Measurements from ENCODE around the gene GFER.

GRCh38 chr16:1976951-1977874, 6.8 kb upstream of the GFER start:
- TF ChIP-seq POLR2A (IDR thresholded peaks at IDR 0.05) = no peak
- TF ChIP-seq, protein P1, sequence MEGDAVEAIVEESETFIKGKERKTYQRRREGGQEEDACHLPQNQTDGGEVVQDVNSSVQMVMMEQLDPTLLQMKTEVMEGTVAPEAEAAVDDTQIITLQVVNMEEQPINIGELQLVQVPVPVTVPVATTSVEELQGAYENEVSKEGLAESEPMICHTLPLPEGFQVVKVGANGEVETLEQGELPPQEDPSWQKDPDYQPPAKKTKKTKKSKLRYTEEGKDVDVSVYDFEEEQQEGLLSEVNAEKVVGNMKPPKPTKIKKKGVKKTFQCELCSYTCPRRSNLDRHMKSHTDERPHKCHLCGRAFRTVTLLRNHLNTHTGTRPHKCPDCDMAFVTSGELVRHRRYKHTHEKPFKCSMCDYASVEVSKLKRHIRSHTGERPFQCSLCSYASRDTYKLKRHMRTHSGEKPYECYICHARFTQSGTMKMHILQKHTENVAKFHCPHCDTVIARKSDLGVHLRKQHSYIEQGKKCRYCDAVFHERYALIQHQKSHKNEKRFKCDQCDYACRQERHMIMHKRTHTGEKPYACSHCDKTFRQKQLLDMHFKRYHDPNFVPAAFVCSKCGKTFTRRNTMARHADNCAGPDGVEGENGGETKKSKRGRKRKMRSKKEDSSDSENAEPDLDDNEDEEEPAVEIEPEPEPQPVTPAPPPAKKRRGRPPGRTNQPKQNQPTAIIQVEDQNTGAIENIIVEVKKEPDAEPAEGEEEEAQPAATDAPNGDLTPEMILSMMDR (IDR thresholded peaks at IDR 0.05) = no peak
